Activated CD4-positive, alpha-beta memory T cell treated with anti-CD3 and anti-CD28 coated beads, Interleukin-2, amount 10 ng/mL, durations not matched to agents 7 days and 5 days (primary cell): ENCODE measurements around the gene SNX30. TPM values are rescaled to one million over a fixed set of nuclear protein-coding genes. Genes with fewer than 3 reads are reported as not detected.

Source experiments
- CTCF ChIA-PET: fragments of 350-600 bp; sonication (Branson Sonifier 250); formaldehyde crosslinking; loops from one replicate; lab custom pipeline; 2021; ENCODE audit warnings: antibody characterized with exemption, inconsistent platforms; lab: Charles Lee
- POLR2A ChIA-PET: fragments of 350-600 bp; sonication (Branson Sonifier 250); formaldehyde crosslinking; loops from one replicate; lab custom pipeline; 2021; ENCODE audit warnings: antibody characterized with exemption; lab: Charles Lee
- DNase-seq: peaks from one replicate; pipeline ENCODE4 v3.0.0-alpha.2; 2020
- H3K27ac Mint-ChIP-seq: one replicate; pipeline ENCODE4 v1.8.0; 2021; ENCODE audit warnings: mild to moderate bottlenecking, mixed read lengths
- H3K27me3 Mint-ChIP-seq: one replicate; pipeline ENCODE4 v1.8.0; 2021; ENCODE audit warnings: mixed read lengths
- H3K36me3 Mint-ChIP-seq: one replicate; pipeline ENCODE4 v1.8.0; 2021; ENCODE audit warnings: low read depth, mixed read lengths
- H3K4me1 Mint-ChIP-seq: one replicate; pipeline ENCODE4 v1.8.0; 2021; ENCODE audit warnings: mixed read lengths
- H3K4me3 Mint-ChIP-seq: one replicate; pipeline ENCODE4 v1.8.0; 2021; ENCODE audit warnings: mild to moderate bottlenecking, mixed read lengths
- H3K9me3 Mint-ChIP-seq: one replicate; pipeline ENCODE4 v1.8.0; 2021; ENCODE audit warnings: mixed read lengths
- total RNA-seq, 2 experiments: library from RNA; stranded (reverse); gene quantifications; one replicate each; pipeline ENCODE4 v1.2.3, GENCODE V29; 2021

SNX30 gene
- total RNA-seq, 2 experiments from 2014 or later, result 8.2 to 8.4 TPM

DNA sequence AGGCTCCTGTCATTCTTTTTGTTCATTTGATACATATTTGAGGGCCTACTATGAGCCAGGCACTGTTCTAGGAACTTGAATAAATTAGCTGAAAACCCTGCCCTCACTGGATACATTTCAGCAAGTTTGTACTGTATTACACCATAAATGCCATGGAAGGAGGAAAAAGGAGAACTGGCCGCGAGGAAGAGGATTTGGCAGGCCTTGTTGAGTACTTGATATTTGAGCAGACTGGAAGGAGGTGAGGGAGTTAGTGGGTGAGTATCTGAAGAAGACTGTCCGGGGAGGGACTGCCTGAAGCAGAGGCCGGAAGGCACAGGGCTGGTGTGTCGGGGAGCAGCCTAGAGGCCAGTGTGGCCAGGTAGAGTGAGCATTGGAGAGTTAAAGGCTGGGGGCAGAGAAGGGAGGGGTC is 4.5 kb downstream of the SNX30 start:
- CTCF ChIA-PET, result no interaction called here
- POLR2A ChIA-PET, result interaction anchor here (1.2 kb wide), 1 partner anchor 43 kb away, joined by 3 read pairs; no protein-coding TSS in a partner anchor

DNA sequence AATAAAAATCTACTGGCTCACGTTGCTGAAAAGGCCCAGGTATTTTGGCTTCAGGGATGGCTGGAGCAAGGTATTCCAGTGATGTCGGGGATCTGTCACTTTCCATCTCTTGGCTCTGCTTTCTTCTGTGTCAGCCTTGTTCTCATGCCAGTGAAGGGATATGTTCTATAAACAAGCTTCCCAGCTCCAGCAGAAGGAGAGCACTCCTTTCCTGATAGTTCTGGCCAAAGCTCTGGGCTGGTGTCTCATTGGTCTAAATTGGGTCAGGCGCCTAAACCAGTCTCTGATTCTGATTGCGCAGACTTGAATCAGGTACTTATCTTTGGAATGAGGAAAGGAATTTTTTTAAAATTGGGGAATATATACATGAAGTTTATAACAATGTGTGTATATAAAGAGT is 5.1 kb downstream of the SNX30 start:
- CTCF ChIA-PET, result no interaction called here
- DNase-seq, result no peak
- Mint-ChIP-seq H3K36me3 (peaks cover 9% of the 10 kb centered on the region), H3K9me3 (no peaks in the 10 kb centered on the region), H3K27me3 (peaks cover 12% of the 10 kb centered on the region), H3K27ac (no peak overlapping the region), H3K4me1 (peaks cover 70% of the 10 kb centered on the region), H3K4me3 (no peak overlapping the region)
- POLR2A ChIA-PET, result interaction anchor here (1.2 kb wide), 1 partner anchor 43 kb away, joined by 3 read pairs; no protein-coding TSS in a partner anchor

More for the DNA sequence above, 4.5 kb downstream of the SNX30 start:
- peaks cover 73% of the 10 kb centered on the region for H3K4me1 Mint-ChIP-seq
- DNase-seq, result no peak
- no peaks in the 10 kb centered on the region for H3K9me3 Mint-ChIP-seq
- H3K36me3 Mint-ChIP-seq, result peaks cover 11% of the 10 kb centered on the region
- peak overlapping the region; percentile 74 for H3K27ac Mint-ChIP-seq
- peaks cover 14% of the 10 kb centered on the region for H3K27me3 Mint-ChIP-seq
- H3K4me3 Mint-ChIP-seq, result peak overlapping the region; percentile 46

DNA sequence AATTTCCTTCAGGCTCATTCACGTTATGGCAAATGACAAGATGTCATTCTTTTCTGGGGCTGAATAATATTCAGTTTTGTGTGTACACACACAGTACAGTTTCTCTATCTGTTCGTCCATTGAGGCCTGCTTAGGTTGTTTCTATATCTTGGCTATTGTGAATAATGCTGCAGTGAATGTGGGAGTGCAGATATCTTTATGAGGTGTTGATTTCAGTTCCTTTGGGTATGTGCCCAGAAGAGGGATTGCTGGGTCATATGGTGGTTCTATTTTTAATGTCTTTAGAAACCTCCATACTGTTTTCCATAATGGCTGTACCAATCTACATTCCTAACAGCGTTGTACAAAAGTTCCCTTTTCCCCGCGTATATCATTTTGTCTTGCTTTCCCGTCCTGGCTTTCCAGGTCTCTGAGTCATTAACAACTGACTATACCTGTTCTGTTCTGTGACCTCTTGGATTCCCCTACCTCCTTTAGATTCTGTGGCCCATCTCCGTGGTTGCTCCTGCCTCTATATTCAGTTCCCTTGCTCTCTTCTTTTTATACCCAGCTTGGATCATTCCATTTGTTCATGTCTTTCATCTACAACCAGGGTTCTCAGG is 6.8 kb downstream of the SNX30 start:
- Mint-ChIP-seq H3K27me3 (peaks cover 10% of the 10 kb centered on the region), H3K9me3 (no peaks in the 10 kb centered on the region), H3K4me1 (peaks cover 61% of the 10 kb centered on the region), H3K4me3 (no peak overlapping the region), H3K36me3 (peaks cover 9% of the 10 kb centered on the region), H3K27ac (no peak overlapping the region)
- ChIA-PET POLR2A (no interaction called here), CTCF (no interaction called here)
- no peak for DNase-seq

DNA sequence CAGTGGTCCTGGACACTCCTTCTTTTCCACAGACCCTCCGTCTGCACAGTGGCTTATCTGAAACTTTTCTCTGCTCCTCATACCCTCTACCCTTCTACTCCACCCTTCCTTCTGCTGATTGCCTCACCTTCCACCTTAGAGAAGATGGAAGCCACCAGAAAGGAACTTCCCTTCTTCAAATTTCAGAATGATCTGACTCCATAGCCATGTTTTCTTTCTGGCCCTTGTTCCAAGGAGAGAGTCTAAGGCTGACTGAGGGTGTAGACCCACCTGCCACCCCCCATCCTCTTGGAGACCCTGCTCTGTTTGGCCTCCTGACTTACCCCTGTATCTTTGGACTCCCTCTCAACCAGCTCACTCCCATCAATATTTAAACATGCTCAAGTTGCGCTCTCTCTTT is 7.4 kb downstream of the SNX30 start:
- ChIA-PET CTCF (no interaction called here), POLR2A (no interaction called here)
- H3K27ac Mint-ChIP-seq, result no peak overlapping the region
- H3K36me3 Mint-ChIP-seq, result peaks cover 9% of the 10 kb centered on the region
- peaks cover 55% of the 10 kb centered on the region for H3K4me1 Mint-ChIP-seq
- DNase-seq, result no peak
- H3K4me3 Mint-ChIP-seq, result no peak overlapping the region
- H3K9me3 Mint-ChIP-seq, result no peaks in the 10 kb centered on the region
- H3K27me3 Mint-ChIP-seq, result peaks cover 10% of the 10 kb centered on the region

DNA sequence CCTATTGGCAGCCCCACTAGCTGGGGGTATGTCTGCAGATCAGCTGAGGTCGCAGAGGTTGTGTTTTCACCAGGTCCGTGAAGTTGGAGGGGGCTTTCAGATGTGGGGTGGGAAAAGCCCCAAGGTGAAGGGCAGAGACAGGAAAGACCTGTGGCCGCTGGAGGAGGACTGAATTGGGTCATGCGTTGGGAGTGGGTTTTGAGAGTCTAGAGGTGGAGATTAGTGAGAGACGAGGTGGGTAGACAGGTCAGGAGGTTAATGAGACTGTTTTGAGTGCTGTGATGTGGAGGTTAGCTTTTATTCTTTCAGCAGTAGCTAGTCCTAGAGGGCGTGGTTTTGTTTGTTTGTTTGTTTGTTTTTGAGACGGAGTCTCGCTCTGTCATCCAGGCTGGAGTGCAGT is 10.3 kb downstream of the SNX30 start:
- ChIA-PET CTCF (no interaction called here), POLR2A (no interaction called here)
- DNase-seq, result no peak
- peaks cover 7% of the 10 kb centered on the region for H3K27me3 Mint-ChIP-seq
- H3K4me1 Mint-ChIP-seq, result peaks cover 28% of the 10 kb centered on the region
- peaks cover 9% of the 10 kb centered on the region for H3K36me3 Mint-ChIP-seq
- H3K27ac Mint-ChIP-seq, result no peak overlapping the region
- H3K9me3 Mint-ChIP-seq, result no peaks in the 10 kb centered on the region
- no peak overlapping the region for H3K4me3 Mint-ChIP-seq

DNA sequence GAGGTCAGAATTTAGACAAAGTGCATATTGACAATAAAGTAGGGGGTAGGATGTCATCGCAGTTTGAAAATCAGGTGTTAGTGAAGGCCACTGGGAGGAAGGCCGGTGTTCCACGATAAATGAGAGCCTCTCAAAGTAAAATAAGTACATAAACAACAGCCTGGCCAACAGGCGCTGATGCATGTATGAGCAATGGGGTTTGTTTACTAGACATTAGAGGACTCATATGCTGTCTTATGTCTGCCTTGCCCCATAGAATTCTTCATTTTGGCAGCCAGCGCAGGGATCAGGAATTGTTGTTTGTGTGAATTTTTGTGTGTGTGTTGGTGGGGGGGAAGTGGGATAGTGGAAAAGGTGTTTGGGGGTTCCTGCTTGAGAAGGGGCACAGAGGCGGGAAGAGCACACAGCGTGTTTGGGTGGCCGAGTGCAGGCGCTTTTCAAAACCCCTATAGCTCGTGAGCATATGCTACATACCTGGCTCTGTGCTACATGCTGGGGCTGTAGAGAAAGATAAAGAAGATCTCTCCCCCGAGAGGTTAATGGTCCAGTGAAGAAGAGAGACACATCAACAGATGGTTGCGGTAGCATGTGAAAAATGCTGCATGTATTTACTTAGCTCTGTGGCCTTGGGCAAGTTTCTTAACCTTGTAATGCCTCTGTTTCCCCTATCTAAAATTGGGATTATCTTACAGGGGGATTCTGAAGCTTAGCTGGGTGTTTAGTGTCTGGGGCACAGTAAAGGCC is 11.5 kb downstream of the SNX30 start:
- DNase-seq, result no peak
- Mint-ChIP-seq H3K4me1 (peaks cover 22% of the 10 kb centered on the region), H3K27ac (no peak overlapping the region), H3K36me3 (peaks cover 15% of the 10 kb centered on the region), H3K9me3 (peaks cover 8% of the 10 kb centered on the region), H3K4me3 (no peak overlapping the region), H3K27me3 (peaks cover 4% of the 10 kb centered on the region)
- POLR2A ChIA-PET, result interaction anchor here (0.7 kb wide), 1 partner anchor 383 kb away, joined by 3 read pairs; no protein-coding TSS in a partner anchor
- CTCF ChIA-PET, result interaction anchor here (1.1 kb wide), 1 partner anchor 54 kb away, joined by 3 read pairs; no protein-coding TSS in a partner anchor

DNA sequence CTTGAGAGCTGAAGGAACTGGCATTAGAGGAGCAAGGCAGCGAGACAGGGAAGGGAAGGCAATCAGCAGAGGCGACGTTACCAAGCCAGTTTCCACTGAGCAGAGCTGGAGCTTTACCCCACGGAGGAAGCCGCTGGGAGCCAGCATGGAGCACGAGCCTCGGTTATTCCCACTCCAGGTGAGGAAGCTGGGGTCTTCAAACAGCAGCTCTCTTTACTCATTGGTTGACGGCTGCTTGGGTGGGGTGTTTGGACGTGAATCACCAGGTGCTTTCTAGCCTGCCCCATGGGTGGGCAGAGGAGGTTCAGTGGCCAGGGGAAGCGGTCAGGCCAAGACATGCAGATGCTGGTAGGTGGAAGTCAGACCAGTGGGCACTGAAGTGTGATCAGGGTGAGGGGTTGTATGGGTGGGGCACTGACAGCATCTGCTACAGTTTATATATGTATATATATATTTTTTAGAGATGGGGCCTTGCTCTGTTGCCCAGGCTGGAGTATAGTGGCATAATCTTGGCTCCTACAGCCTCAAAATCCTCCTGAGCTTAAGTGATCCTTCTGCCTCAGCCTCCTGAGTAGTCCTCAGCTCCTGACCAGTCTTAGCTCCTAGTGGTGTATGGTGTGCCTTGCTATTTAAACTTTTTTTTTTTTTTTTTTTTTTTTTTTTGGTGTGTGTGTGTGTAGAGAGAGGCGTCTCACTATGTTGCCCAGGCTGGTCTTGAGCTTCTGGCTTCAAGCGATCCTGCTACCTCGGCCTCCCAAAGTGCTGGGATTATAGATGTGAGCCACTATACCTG is 12.4 kb downstream of the SNX30 start:
- ChIA-PET POLR2A (interaction anchor here (0.7 kb wide), 1 partner anchor 384 kb away, joined by 3 read pairs; no protein-coding TSS in a partner anchor), CTCF (interaction anchor here (1.1 kb wide), 1 partner anchor 55 kb away, joined by 3 read pairs; no protein-coding TSS in a partner anchor)
- H3K27me3 Mint-ChIP-seq, result peaks cover 2% of the 10 kb centered on the region
- H3K4me3 Mint-ChIP-seq, result no peak overlapping the region
- peaks cover 13% of the 10 kb centered on the region for H3K36me3 Mint-ChIP-seq
- H3K27ac Mint-ChIP-seq, result no peak overlapping the region
- no peak for DNase-seq
- peaks cover 10% of the 10 kb centered on the region for H3K9me3 Mint-ChIP-seq
- H3K4me1 Mint-ChIP-seq, result peaks cover 14% of the 10 kb centered on the region

DNA sequence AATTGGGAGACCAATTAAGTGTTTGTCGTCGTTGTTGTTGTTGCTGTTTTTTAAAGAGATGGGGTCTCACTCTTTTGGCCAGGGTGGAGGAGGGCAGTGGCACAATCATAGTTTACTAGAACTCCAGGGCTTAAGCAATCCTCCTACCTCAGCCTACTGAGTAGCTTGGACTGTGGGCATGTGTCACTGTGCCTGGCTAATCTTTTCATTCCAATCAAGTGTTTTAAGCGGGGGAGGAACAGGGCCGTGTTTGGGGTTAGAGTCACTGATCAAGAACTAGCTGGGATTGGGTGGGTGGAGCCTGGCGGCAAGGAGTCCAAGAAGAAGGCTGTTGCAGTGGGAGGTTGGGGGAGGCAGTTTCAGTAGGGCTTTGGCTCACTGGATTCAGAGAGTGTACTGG is 13.8 kb downstream of the SNX30 start:
- Mint-ChIP-seq H3K27me3 (peaks cover 7% of the 10 kb centered on the region), H3K27ac (no peak overlapping the region), H3K4me1 (peaks cover 10% of the 10 kb centered on the region), H3K4me3 (no peak overlapping the region), H3K36me3 (peaks cover 15% of the 10 kb centered on the region), H3K9me3 (peaks cover 14% of the 10 kb centered on the region)
- no peak for DNase-seq
- POLR2A ChIA-PET, result interaction anchor here (1.3 kb wide), 1 partner anchor 15 kb away, joined by 3 read pairs; no protein-coding TSS in a partner anchor
- CTCF ChIA-PET, result no interaction called here

DNA sequence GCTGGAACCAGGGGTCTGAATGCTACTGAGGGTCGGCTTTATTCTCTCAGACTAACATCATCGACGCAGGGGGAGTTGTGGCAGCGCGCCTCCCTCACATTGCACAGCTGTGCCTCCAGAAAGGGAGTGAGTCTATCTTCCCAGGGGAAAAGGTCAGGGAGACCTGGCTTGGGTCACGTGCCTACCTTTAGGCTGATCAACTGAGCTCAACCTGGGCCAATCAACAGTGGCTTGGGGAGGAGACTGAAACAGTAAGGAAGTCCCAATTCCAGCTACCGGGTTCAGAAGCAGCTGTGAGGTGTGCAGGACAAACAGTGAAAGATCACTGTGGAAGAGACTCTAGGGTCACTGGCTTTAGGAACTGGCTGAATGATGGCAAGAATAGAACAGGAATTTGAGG is 14.3 kb downstream of the SNX30 start:
- no peak overlapping the region for H3K27ac Mint-ChIP-seq
- DNase-seq, result no peak
- ChIA-PET CTCF (no interaction called here), POLR2A (interaction anchor here (1.3 kb wide), 1 partner anchor 15 kb away, joined by 3 read pairs; no protein-coding TSS in a partner anchor)
- H3K4me3 Mint-ChIP-seq, result no peak overlapping the region
- H3K36me3 Mint-ChIP-seq, result peaks cover 15% of the 10 kb centered on the region
- H3K27me3 Mint-ChIP-seq, result peaks cover 7% of the 10 kb centered on the region
- H3K4me1 Mint-ChIP-seq, result peaks cover 12% of the 10 kb centered on the region
- peaks cover 14% of the 10 kb centered on the region for H3K9me3 Mint-ChIP-seq

DNA sequence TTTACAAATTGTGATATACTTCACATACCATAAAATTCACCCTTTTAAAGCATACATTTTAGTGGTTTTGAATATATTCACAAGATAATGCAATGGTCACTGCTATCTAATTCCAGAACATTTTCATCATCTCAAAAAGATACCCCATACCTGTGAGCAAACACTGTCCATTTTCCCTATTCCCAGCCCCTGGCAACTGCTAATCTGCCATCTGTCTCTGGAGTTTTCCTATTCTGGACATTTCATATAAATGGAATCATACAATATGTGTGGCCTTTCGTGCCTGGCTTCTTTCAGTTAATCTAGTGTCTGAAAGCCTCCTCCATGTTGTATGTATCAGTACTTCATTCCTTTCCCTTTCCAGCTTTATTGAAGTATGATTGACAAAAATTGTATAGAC is 14.7 kb downstream of the SNX30 start:
- ChIA-PET POLR2A (interaction anchor here (1.3 kb wide), 1 partner anchor 16 kb away, joined by 3 read pairs; no protein-coding TSS in a partner anchor), CTCF (no interaction called here)
- no peak overlapping the region for H3K4me3 Mint-ChIP-seq
- H3K9me3 Mint-ChIP-seq, result peaks cover 14% of the 10 kb centered on the region
- peaks cover 15% of the 10 kb centered on the region for H3K36me3 Mint-ChIP-seq
- H3K27me3 Mint-ChIP-seq, result peaks cover 5% of the 10 kb centered on the region
- no peak for DNase-seq
- no peak overlapping the region for H3K27ac Mint-ChIP-seq
- H3K4me1 Mint-ChIP-seq, result peaks cover 11% of the 10 kb centered on the region

DNA sequence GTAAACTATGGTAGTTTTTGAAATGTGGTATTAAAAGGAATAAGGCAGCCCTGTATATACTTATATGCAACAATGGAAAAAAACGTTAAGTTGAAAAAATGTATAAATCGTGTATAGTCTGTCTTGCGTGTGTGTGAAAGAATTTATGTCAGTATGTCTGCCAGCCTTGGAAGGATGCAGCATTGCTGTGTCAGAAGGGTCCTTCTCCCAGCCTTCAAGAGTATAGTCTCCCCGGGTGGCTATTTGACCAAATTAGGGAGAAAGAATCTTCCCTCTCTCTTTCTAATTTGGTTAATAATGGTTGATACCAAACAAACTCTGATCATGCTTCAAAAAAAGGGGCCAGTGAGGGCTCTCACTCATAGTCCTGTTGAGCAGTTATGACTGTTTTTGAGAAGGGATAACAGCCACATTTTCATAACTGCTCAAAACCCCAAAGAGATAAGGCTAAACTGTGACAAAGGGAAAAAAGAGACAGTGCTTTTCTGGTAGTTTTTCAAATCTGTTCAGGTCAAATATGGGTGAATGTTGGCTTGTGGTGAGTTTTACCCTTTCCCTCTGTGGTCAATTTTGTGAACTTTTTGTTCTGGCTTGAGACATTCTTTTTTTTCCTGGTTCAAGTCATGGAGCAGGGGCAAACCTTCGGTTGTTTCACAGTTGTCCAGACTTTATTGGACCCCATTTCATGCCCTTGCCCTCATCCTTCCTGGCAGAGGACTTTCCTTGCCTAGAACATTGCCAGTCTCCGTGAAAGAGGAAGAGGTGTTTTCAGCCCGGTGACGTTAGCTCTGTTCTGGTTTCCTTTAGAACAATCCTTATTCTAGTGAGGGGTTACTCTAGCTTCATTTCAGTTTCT is 21.0 kb downstream of the SNX30 start:
- Mint-ChIP-seq H3K4me1 (peaks cover 29% of the 10 kb centered on the region), H3K9me3 (peaks cover 8% of the 10 kb centered on the region), H3K27me3 (peaks cover 10% of the 10 kb centered on the region), H3K4me3 (no peak overlapping the region), H3K27ac (no peak overlapping the region), H3K36me3 (peaks cover 15% of the 10 kb centered on the region)
- ChIA-PET CTCF (no interaction called here), POLR2A (no interaction called here)
- DNase-seq, result no peak

DNA sequence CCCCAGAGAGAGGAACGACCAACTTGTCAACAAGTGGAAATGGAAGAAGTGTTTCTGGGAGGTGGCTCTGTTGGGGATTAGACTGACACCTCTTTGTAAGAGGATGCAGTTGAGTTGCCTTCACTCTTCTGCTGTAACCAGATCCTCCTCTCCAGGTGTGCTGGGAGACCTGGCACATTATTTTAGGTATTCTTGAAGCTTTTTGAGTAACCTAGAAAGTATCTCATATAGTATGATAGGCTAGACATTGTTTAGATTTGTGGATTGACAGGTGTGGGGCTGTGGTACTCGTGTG is 21.6 kb downstream of the SNX30 start:
- DNase-seq, result no peak
- H3K9me3 Mint-ChIP-seq, result peaks cover 6% of the 10 kb centered on the region
- CTCF ChIA-PET, result no interaction called here
- peaks cover 13% of the 10 kb centered on the region for H3K36me3 Mint-ChIP-seq
- no peak overlapping the region for H3K27ac Mint-ChIP-seq
- peaks cover 10% of the 10 kb centered on the region for H3K27me3 Mint-ChIP-seq
- peaks cover 29% of the 10 kb centered on the region for H3K4me1 Mint-ChIP-seq
- POLR2A ChIA-PET, result no interaction called here
- H3K4me3 Mint-ChIP-seq, result no peak overlapping the region
